ENCODE measurements around the gene ADAMTS17.

The ADAMTS17 gene

GRCh38 chr15:100193277-100193860, 148.4 kb downstream of the ADAMTS17 start:
- no peak for DNase-seq

GRCh38 chr15:100192097-100193080, 149.4 kb downstream of the ADAMTS17 start:
- DNase-seq, result no peak

GRCh38 chr15:100191161-100191560, 150.6 kb downstream of the ADAMTS17 start:
- peak; percentile 83 for DNase-seq

GRCh38 chr15:100190675-100191074, 151.1 kb downstream of the ADAMTS17 start:
- no peak for DNase-seq

- DNase-seq, result no peak
Observed at GRCh38 chr15:100189849-100190248, 151.9 kb downstream of the ADAMTS17 start.

GRCh38 chr15:100189319-100189718, 152.5 kb downstream of the ADAMTS17 start:
- DNase-seq, result no peak

GRCh38 chr15:100187677-100188076, 154.1 kb downstream of the ADAMTS17 start:
- no peak for DNase-seq

GRCh38 chr15:100186960-100187359, 154.8 kb downstream of the ADAMTS17 start:
- no peak for DNase-seq

- DNase-seq, result no peak
Observed at GRCh38 chr15:100186366-100186765, 155.4 kb downstream of the ADAMTS17 start.

GRCh38 chr15:100183921-100184495, 157.8 kb downstream of the ADAMTS17 start:
- DNase-seq, result no peak

- no peak for DNase-seq
Observed at GRCh38 chr15:100180921-100181320, 160.9 kb downstream of the ADAMTS17 start.

GRCh38 chr15:100175406-100176114, 166.2 kb downstream of the ADAMTS17 start:
- no peak for DNase-seq

GRCh38 chr15:100174904-100175275, 166.9 kb downstream of the ADAMTS17 start:
- DNase-seq, result no peak

- DNase-seq, result no peak
Observed at GRCh38 chr15:100174159-100174903, 167.4 kb downstream of the ADAMTS17 start.

GRCh38 chr15:100172356-100173024, 169.3 kb downstream of the ADAMTS17 start:
- DNase-seq, result no peak

GRCh38 chr15:100171411-100171810, 170.4 kb downstream of the ADAMTS17 start:
- no peak for DNase-seq

- no peak for DNase-seq
Observed at GRCh38 chr15:100170291-100171210, 171.2 kb downstream of the ADAMTS17 start.

- DNase-seq, result no peak
Observed at GRCh38 chr15:100169615-100170290, 172.0 kb downstream of the ADAMTS17 start.

GRCh38 chr15:100168787-100169186, 173.0 kb downstream of the ADAMTS17 start:
- DNase-seq, result no peak

GRCh38 chr15:100167884-100168375, 173.8 kb downstream of the ADAMTS17 start:
- no peak for DNase-seq

All from COR-L47 (cell line).